Anterior cingulate cortex (tissue), 58 donors: Measurements from ENCODE around the gene ANKMY1.

Experiments used
- DNase-seq, 58 donors: peaks; one replicate each; lab custom pipeline; 2025; lab: John Stamatoyannopoulos, UW

ANKMY1 gene

GRCh38 chr2:240464514-240465241 lies 93.1 kb downstream of the ANKMY1 start:
- no peak for DNase-seq

- no peak for DNase-seq
Measured at GRCh38 chr2:240463866-240464481, 93.8 kb downstream of the ANKMY1 start.

- DNase-seq, result no peak
Measured at GRCh38 chr2:240463274-240463865, 94.4 kb downstream of the ANKMY1 start.

GRCh38 chr2:240462707-240463273 lies 95.0 kb downstream of the ANKMY1 start:
- no peak for DNase-seq

GRCh38 chr2:240462073-240462706 lies 95.6 kb downstream of the ANKMY1 start:
- DNase-seq, result no peak

- no peak for DNase-seq
Measured at GRCh38 chr2:240461471-240462072, 96.2 kb downstream of the ANKMY1 start.

- DNase-seq, result no peak
Measured at GRCh38 chr2:240460781-240461431, 96.9 kb downstream of the ANKMY1 start.

- no peak for DNase-seq
Measured at GRCh38 chr2:240460253-240460711, 97.5 kb downstream of the ANKMY1 start.

- DNase-seq, result no peak
Measured at GRCh38 chr2:240459401-240460252, 98.2 kb downstream of the ANKMY1 start.

GRCh38 chr2:240458900-240459391 lies 98.8 kb downstream of the ANKMY1 start:
- DNase-seq, result no peak

GRCh38 chr2:240458044-240458899 lies 99.5 kb downstream of the ANKMY1 start:
- no peak for DNase-seq

- DNase-seq, result no peak
Measured at GRCh38 chr2:240457223-240458043, 100.4 kb downstream of the ANKMY1 start.

- DNase-seq, result peak in 3 of 58 donors; percentile 38 to 49 (median 42)
Measured at GRCh38 chr2:240456447-240457222, 101.2 kb downstream of the ANKMY1 start.

- DNase-seq, result no peak
Measured at GRCh38 chr2:240455647-240456446, 101.9 kb downstream of the ANKMY1 start.

- no peak for DNase-seq
Measured at GRCh38 chr2:240455272-240455646, 102.5 kb downstream of the ANKMY1 start.
